Measurements from ENCODE around the gene TMEM184C. TPM values are rescaled to one million over a fixed set of nuclear protein-coding genes. Genes with fewer than 3 reads are reported as not detected.

The TMEM184C gene
- total RNA-seq, 4 donors from 2014 or later, result 15.6 to 30.9 (median 20.7) TPM

- Histone ChIP-seq H3K4me1 (no peaks in the 10 kb centered on the region), H3K36me3 (peaks cover 7 to 87% of the 10 kb centered on the region in 2 donors), H3K4me3 (no peak overlapping the region), H3K9me3 (no peaks in the 10 kb centered on the region), H3K27me3 (no peaks in the 10 kb centered on the region), H3K27ac (no peak overlapping the region)
- TF ChIP-seq CTCF (IDR thresholded peaks at IDR 0.05 in 4 of 5, conservative IDR thresholded peaks at IDR 0.05 in 1 of 5), result no peak
- TF ChIP-seq POLR2A (IDR thresholded peaks at IDR 0.05), result no peak
- no peak for ATAC-seq
- intact Hi-C loops (cut with DNase I; ENCODE audit: low total_unique reads) (no loop called here), in situ Hi-C loops (cut with MboI; ENCODE audit: low sequenced_read_pairs in 4 of 4) (no loop called here)
- DNase-seq, result no peak
Measured at GRCh38 chr4:147633113-147633512, 15.9 kb downstream of the TMEM184C start.

- Histone ChIP-seq H3K27me3 (no peaks in the 10 kb centered on the region), H3K4me3 (no peak overlapping the region), H3K36me3 (peaks cover 7 to 86% of the 10 kb centered on the region in 2 donors), H3K27ac (no peak overlapping the region), H3K4me1 (no peaks in the 10 kb centered on the region), H3K9me3 (no peaks in the 10 kb centered on the region)
- ATAC-seq (no peak), DNase-seq (no peak)
- TF ChIP-seq POLR2A (IDR thresholded peaks at IDR 0.05) (no peak), CTCF (IDR thresholded peaks at IDR 0.05 in 4 of 5, conservative IDR thresholded peaks at IDR 0.05 in 1 of 5) (no peak)
- intact Hi-C loops (cut with DNase I; ENCODE audit: low total_unique reads), result no loop called here
- in situ Hi-C loops (cut with MboI; ENCODE audit: low sequenced_read_pairs in 4 of 4), result no loop called here
Measured at GRCh38 chr4:147633643-147634042, 16.4 kb downstream of the TMEM184C start.

GRCh38 chr4:147635348-147635747 is 18.2 kb downstream of the TMEM184C start:
- no peak for DNase-seq
- in situ Hi-C loops (cut with MboI; ENCODE audit: low sequenced_read_pairs in 4 of 4) (no loop called here), intact Hi-C loops (cut with DNase I; ENCODE audit: low total_unique reads) (no loop called here)
- H3K9me3 ChIP-seq, result no peaks in the 10 kb centered on the region
- no peak for ATAC-seq
- no peaks in the 10 kb centered on the region for H3K27me3 ChIP-seq
- H3K27ac ChIP-seq, result no peak overlapping the region
- peaks cover 7 to 70% of the 10 kb centered on the region in 2 donors for H3K36me3 ChIP-seq
- no peaks in the 10 kb centered on the region for H3K4me1 ChIP-seq
- TF ChIP-seq POLR2A (IDR thresholded peaks at IDR 0.05), result no peak
- H3K4me3 ChIP-seq, result no peak overlapping the region

- Histone ChIP-seq H3K36me3 (peaks cover 7 to 54% of the 10 kb centered on the region in 2 donors), H3K27me3 (no peaks in the 10 kb centered on the region), H3K27ac (no peak overlapping the region), H3K4me3 (no peak overlapping the region), H3K4me1 (no peaks in the 10 kb centered on the region), H3K9me3 (no peaks in the 10 kb centered on the region)
- DNase-seq (no peak), ATAC-seq (no peak)
- TF ChIP-seq POLR2A (IDR thresholded peaks at IDR 0.05), result no peak
- no peak for TF ChIP-seq CTCF (IDR thresholded peaks at IDR 0.05 in 4 of 5, conservative IDR thresholded peaks at IDR 0.05 in 1 of 5)
- in situ Hi-C loops (cut with MboI; ENCODE audit: low sequenced_read_pairs in 4 of 4) (no loop called here), intact Hi-C loops (cut with DNase I; ENCODE audit: low total_unique reads) (no loop called here)
Measured at GRCh38 chr4:147638365-147638764, 21.2 kb downstream of the TMEM184C start.

GRCh38 chr4:147638942-147639341 is 21.7 kb downstream of the TMEM184C start:
- Histone ChIP-seq H3K36me3 (peaks cover 7 to 48% of the 10 kb centered on the region in 2 donors), H3K9me3 (no peaks in the 10 kb centered on the region), H3K4me1 (no peaks in the 10 kb centered on the region), H3K27me3 (no peaks in the 10 kb centered on the region), H3K27ac (no peak overlapping the region), H3K4me3 (no peak overlapping the region)
- TF ChIP-seq POLR2A (IDR thresholded peaks at IDR 0.05) (no peak), CTCF (IDR thresholded peaks at IDR 0.05 in 4 of 5, conservative IDR thresholded peaks at IDR 0.05 in 1 of 5) (no peak)
- DNase-seq (no peak), ATAC-seq (no peak)
- in situ Hi-C loops (cut with MboI; ENCODE audit: low sequenced_read_pairs in 4 of 4) (no loop called here), intact Hi-C loops (cut with DNase I; ENCODE audit: low total_unique reads) (no loop called here)

Measured in gastrocnemius medialis (tissue), 4 donors.